Osteocyte (in vitro differentiated cells): ENCODE results near the gene TCF7L1. TPM values are rescaled to one million over a fixed set of nuclear protein-coding genes. Genes with fewer than 3 reads are reported as not detected.

Experiments used
- DNase-seq: peaks from one replicate; pipeline ENCODE4 v3.0.0; 2021; ENCODE audit warnings: mixed read lengths; ENCODE audit not compliant: unreplicated experiment; ENCODE audit errors: extremely low spot score
- H3K27ac Mint-ChIP-seq: one replicate; pipeline ENCODE4 v1.8.0; 2021; ENCODE audit warnings: mild to moderate bottlenecking, mixed read lengths; ENCODE audit not compliant: unreplicated experiment
- H3K27me3 Mint-ChIP-seq: one replicate; pipeline ENCODE4 v1.8.0; 2021; ENCODE audit warnings: mixed read lengths; ENCODE audit not compliant: unreplicated experiment
- H3K36me3 Mint-ChIP-seq: one replicate; pipeline ENCODE4 v1.8.0; 2021; ENCODE audit warnings: mixed read lengths; ENCODE audit not compliant: unreplicated experiment
- H3K4me1 Mint-ChIP-seq: one replicate; pipeline ENCODE4 v1.8.0; 2021; ENCODE audit warnings: mixed read lengths; ENCODE audit not compliant: unreplicated experiment
- H3K4me3 Mint-ChIP-seq: one replicate; pipeline ENCODE4 v1.8.0; 2021; ENCODE audit warnings: mild to moderate bottlenecking, moderate library complexity, mixed read lengths; ENCODE audit not compliant: unreplicated experiment
- H3K9me3 Mint-ChIP-seq: one replicate; pipeline ENCODE4 v1.8.0; 2021; ENCODE audit warnings: mixed read lengths; ENCODE audit not compliant: unreplicated experiment
- total RNA-seq: library from RNA; stranded (reverse); gene quantifications from 2 replicates; pipeline ENCODE4 v1.2.1, GENCODE V29; 2021
- TF ChIP-seq, protein P1 (sequence below): fragments of 200-600 bp; sonication (generic); IDR thresholded peaks from 2 replicates; pipeline ENCODE4 v1.5.0; 2021; ENCODE audit warnings: antibody characterized with exemption, mild to moderate bottlenecking, moderate library complexity

The TCF7L1 gene
- total RNA-seq, 1 donor from 2014 or later = 31.8 TPM

DNA sequence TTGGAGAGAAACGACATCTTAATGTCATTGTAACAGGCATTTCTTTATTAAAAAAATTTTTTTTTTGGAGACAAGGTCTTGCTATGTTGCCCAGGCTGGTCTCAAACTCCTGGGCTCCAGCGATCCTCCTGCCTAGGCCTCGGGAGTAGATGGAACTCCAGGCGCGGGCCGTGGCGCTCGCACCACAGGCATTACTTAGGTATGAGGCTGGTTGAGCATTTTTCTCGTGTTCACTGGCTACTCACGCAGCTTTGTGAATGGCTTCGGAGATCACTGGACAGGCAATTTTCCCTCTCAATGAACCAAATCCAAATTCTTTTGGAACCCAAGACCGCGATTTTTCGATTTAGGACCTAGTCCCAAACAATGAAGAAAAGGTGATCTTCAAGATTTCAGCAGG, 795 bp upstream of the TCF7L1 start:
- Mint-ChIP-seq H3K27me3 (no peaks in the 10 kb centered on the region), H3K4me3 (peak overlapping the region; percentile 89), H3K9me3 (no peaks in the 10 kb centered on the region), H3K4me1 (peaks cover 37% of the 10 kb centered on the region), H3K36me3 (no peaks in the 10 kb centered on the region), H3K27ac (peak overlapping the region; percentile 70)
- DNase-seq = no peak
- TF ChIP-seq, protein P1, sequence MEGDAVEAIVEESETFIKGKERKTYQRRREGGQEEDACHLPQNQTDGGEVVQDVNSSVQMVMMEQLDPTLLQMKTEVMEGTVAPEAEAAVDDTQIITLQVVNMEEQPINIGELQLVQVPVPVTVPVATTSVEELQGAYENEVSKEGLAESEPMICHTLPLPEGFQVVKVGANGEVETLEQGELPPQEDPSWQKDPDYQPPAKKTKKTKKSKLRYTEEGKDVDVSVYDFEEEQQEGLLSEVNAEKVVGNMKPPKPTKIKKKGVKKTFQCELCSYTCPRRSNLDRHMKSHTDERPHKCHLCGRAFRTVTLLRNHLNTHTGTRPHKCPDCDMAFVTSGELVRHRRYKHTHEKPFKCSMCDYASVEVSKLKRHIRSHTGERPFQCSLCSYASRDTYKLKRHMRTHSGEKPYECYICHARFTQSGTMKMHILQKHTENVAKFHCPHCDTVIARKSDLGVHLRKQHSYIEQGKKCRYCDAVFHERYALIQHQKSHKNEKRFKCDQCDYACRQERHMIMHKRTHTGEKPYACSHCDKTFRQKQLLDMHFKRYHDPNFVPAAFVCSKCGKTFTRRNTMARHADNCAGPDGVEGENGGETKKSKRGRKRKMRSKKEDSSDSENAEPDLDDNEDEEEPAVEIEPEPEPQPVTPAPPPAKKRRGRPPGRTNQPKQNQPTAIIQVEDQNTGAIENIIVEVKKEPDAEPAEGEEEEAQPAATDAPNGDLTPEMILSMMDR = no peak

DNA sequence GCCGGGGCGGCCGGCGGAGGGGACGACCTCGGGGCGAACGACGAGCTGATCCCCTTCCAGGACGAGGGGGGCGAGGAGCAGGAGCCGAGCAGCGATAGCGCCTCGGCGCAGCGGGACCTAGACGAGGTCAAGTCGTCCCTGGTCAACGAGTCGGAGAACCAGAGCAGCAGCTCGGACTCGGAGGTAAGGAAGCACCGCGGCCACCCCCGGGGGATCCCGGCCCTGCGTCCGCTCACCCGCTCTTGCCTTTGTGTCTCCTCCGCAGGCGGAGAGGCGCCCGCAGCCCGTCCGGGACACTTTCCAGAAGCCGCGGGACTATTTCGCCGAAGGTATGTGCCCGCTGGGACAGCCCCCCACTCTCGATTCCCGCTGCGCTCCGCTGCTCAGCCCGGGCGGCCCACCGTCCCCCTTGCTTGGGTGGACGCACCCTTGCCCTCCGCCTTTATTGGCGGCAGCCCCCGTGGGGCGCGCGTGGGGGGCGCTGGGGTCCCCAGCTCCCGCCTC, 611 bp downstream of the TCF7L1 start:
- Mint-ChIP-seq H3K9me3 (no peaks in the 10 kb centered on the region), H3K4me3 (peak overlapping the region; percentile 77), H3K27ac (peak overlapping the region; percentile 47), H3K36me3 (peaks cover 4% of the 10 kb centered on the region), H3K4me1 (peaks cover 48% of the 10 kb centered on the region), H3K27me3 (no peaks in the 10 kb centered on the region)
- peak; percentile 87 for DNase-seq
- TF ChIP-seq, protein P1 = no peak

DNA sequence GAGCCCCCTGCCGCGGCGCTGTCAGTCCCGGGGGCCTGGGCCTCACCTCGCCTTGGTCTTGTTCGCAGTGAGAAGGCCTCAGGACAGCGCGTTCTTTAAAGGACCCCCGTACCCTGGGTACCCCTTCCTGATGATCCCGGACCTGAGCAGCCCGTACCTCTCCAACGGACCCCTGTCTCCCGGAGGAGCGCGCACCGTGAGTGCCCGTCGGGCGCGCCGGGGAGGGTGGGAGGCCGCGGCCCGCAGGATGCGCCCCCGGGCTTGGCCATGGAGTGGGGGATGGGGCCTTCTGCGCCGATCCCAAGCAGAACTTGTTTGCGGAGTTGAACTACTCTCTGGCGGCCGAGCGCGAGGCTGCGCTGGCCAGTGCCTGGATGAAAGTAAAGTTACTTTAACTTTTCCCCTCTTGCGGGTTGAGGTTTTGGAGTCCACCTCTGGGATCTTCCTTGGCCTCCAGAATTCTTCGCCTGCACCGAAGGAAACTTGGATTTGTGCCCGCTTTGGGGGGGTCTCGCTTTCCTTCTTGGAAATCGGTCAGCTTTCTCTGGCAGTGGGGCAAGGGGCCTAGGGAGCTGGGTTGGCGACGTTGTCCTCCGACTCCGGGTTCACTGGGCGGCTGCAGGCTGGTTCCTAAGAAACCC, 1.2 kb downstream of the TCF7L1 start:
- Mint-ChIP-seq H3K4me3 (peak overlapping the region; percentile 77), H3K4me1 (peaks cover 48% of the 10 kb centered on the region), H3K27me3 (no peaks in the 10 kb centered on the region), H3K27ac (peak overlapping the region; percentile 44), H3K9me3 (no peaks in the 10 kb centered on the region), H3K36me3 (peaks cover 7% of the 10 kb centered on the region)
- DNase-seq = peak; percentile 86
- TF ChIP-seq, protein P1 = no peak

DNA sequence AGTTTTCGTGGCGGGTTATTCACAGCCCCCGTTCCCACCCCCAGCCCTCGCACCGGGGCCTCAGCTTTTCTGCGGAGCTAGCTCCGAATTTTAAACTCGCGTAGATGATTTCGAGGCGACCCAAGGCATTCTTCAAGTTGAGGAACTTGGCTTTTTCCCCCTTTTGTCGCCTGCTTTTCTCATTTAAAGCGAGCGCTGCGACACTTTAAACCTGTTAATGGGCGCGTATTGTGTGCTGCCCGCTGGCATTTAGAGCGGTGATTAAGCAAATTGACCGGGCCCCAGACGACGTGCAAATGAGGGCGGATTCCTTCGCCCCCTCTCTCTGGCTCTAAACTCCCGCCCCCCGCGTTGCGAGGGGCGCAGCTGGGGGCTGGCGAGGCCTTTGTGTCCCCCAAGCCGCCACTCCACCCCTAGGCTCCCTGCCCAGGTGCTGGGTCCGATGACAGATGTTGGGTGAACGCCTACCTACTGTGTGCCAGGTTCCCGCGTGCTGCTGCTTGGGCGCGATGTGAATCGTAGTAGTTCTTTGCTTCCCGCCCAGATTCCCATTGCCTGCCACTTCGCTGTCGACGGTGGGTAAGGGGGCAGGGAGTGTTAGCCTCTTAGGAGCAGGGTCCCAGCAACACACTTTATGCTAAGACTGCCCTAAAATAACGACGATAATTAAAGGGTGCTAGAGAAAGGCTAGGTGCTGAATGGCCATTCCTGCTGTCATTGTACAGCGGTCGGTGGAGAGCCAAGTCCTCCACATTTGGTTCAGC, 1.9 kb downstream of the TCF7L1 start:
- Mint-ChIP-seq H3K4me1 (peaks cover 48% of the 10 kb centered on the region), H3K9me3 (no peaks in the 10 kb centered on the region), H3K27ac (peak overlapping the region; percentile 44), H3K4me3 (peak overlapping the region; percentile 77), H3K36me3 (peaks cover 14% of the 10 kb centered on the region), H3K27me3 (no peaks in the 10 kb centered on the region)
- TF ChIP-seq, protein P1 = no peak
- DNase-seq = no peak

DNA sequence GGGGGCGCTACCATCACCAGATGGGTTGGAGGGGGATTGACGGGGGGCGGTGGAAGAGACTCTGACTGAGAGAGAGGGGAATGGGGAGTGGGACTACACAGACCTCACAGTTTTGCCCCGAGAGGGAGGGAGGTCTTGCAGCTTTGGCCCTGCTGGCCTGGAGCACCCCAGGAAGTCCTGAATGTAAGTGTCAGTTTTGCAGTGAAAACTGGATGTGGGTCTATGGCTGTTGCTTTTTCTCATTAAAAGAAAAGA, 2.4 kb downstream of the TCF7L1 start:
- no peaks in the 10 kb centered on the region for H3K27me3 Mint-ChIP-seq
- peak overlapping the region; percentile 77 for H3K4me3 Mint-ChIP-seq
- peak overlapping the region; percentile 44 for H3K27ac Mint-ChIP-seq
- H3K9me3 Mint-ChIP-seq = no peaks in the 10 kb centered on the region
- DNase-seq = no peak
- TF ChIP-seq, protein P1 = no peak
- H3K4me1 Mint-ChIP-seq = peaks cover 50% of the 10 kb centered on the region
- peaks cover 18% of the 10 kb centered on the region for H3K36me3 Mint-ChIP-seq
